ENCODE data around the gene STAC3. TPM values are rescaled to one million over a fixed set of nuclear protein-coding genes. Genes with fewer than 3 reads are reported as not detected.

The STAC3 gene
- total and polyA plus RNA-seq, 2 experiments from 2014 or later = 5.4 to 28.4 TPM

- Histone ChIP-seq H3K4me3 (no peak overlapping the region), H3K27ac (no peak overlapping the region), H3K9me3 (ENCODE audit: low read depth) (no peaks in the 10 kb centered on the region), H3K27me3 (no peaks in the 10 kb centered on the region), H3K36me3 (peaks cover 41% of the 10 kb centered on the region), H3K4me1 (ENCODE audit: low read depth) (no peaks in the 10 kb centered on the region)
- DNase-seq (ENCODE audit: low read depth in 1 of 2, low spot score in 1 of 2) = no peak
- TF ChIP-seq CTCF (IDR thresholded peaks at IDR 0.05; ENCODE audit: low read depth, low read length) = no peak
These were observed 45.1 kb downstream of the STAC3 start for GRCh38 chr12:57205931-57206330.

- H3K36me3 ChIP-seq = peaks cover 43% of the 10 kb centered on the region
- H3K9me3 ChIP-seq (ENCODE audit: low read depth) = no peaks in the 10 kb centered on the region
- no peak for DNase-seq (ENCODE audit: low read depth in 1 of 2, low spot score in 1 of 2)
- no peak overlapping the region for H3K4me3 ChIP-seq
- no peaks in the 10 kb centered on the region for H3K4me1 ChIP-seq (ENCODE audit: low read depth)
- TF ChIP-seq CTCF (IDR thresholded peaks at IDR 0.05; ENCODE audit: low read depth, low read length) = no peak
- no peak overlapping the region for H3K27ac ChIP-seq
- no peaks in the 10 kb centered on the region for H3K27me3 ChIP-seq
These were observed 45.8 kb downstream of the STAC3 start for GRCh38 chr12:57205186-57205585.

GRCh38 chr12:57204454-57204853, 46.5 kb downstream of the STAC3 start:
- Histone ChIP-seq H3K9me3 (ENCODE audit: low read depth) (no peaks in the 10 kb centered on the region), H3K27me3 (no peaks in the 10 kb centered on the region), H3K4me1 (ENCODE audit: low read depth) (no peaks in the 10 kb centered on the region), H3K4me3 (no peak overlapping the region), H3K36me3 (peaks cover 44% of the 10 kb centered on the region), H3K27ac (no peak overlapping the region)
- TF ChIP-seq CTCF (IDR thresholded peaks at IDR 0.05; ENCODE audit: low read depth, low read length) = no peak
- DNase-seq (ENCODE audit: low read depth in 1 of 2, low spot score in 1 of 2) = no peak

- no peak for TF ChIP-seq CTCF (IDR thresholded peaks at IDR 0.05; ENCODE audit: low read depth, low read length)
- Histone ChIP-seq H3K36me3 (peaks cover 44% of the 10 kb centered on the region), H3K27ac (no peak overlapping the region), H3K4me1 (ENCODE audit: low read depth) (no peaks in the 10 kb centered on the region), H3K9me3 (ENCODE audit: low read depth) (no peaks in the 10 kb centered on the region), H3K27me3 (no peaks in the 10 kb centered on the region), H3K4me3 (no peak overlapping the region)
- DNase-seq (ENCODE audit: low read depth in 1 of 2, low spot score in 1 of 2) = no peak
These were observed 47.2 kb downstream of the STAC3 start for GRCh38 chr12:57203791-57204190.

- no peak for TF ChIP-seq CTCF (IDR thresholded peaks at IDR 0.05; ENCODE audit: low read depth, low read length)
- Histone ChIP-seq H3K27ac (no peak overlapping the region), H3K36me3 (peaks cover 44% of the 10 kb centered on the region), H3K27me3 (no peaks in the 10 kb centered on the region), H3K9me3 (ENCODE audit: low read depth) (no peaks in the 10 kb centered on the region), H3K4me3 (no peak overlapping the region), H3K4me1 (ENCODE audit: low read depth) (no peaks in the 10 kb centered on the region)
- no peak for DNase-seq (ENCODE audit: low read depth in 1 of 2, low spot score in 1 of 2)
These were observed 47.8 kb downstream of the STAC3 start for GRCh38 chr12:57203201-57203600.

- H3K4me1 ChIP-seq (ENCODE audit: low read depth) = no peaks in the 10 kb centered on the region
- no peaks in the 10 kb centered on the region for H3K9me3 ChIP-seq (ENCODE audit: low read depth)
- peaks cover 44% of the 10 kb centered on the region for H3K36me3 ChIP-seq
- H3K27me3 ChIP-seq = no peaks in the 10 kb centered on the region
- no peak overlapping the region for H3K27ac ChIP-seq
- no peak for TF ChIP-seq CTCF (IDR thresholded peaks at IDR 0.05; ENCODE audit: low read depth, low read length)
- no peak overlapping the region for H3K4me3 ChIP-seq
- DNase-seq (ENCODE audit: low read depth in 1 of 2, low spot score in 1 of 2) = no peak
These were observed 48.7 kb downstream of the STAC3 start for GRCh38 chr12:57202321-57202720.

All from cardiac muscle cell (in vitro differentiated cells and primary cell).